Ammon's horn (tissue), 1 donor: Measurements from ENCODE around the gene MAB21L3.

Experiments
- DNase-seq: peaks from one replicate; pipeline ENCODE4 v3.0.0-alpha.2; 2016; ENCODE audit warnings: low spot score

Gene MAB21L3

GRCh38 chr1:116166011-116166571 lies 54.9 kb downstream of the MAB21L3 start:
- DNase-seq: no peak

DNA sequence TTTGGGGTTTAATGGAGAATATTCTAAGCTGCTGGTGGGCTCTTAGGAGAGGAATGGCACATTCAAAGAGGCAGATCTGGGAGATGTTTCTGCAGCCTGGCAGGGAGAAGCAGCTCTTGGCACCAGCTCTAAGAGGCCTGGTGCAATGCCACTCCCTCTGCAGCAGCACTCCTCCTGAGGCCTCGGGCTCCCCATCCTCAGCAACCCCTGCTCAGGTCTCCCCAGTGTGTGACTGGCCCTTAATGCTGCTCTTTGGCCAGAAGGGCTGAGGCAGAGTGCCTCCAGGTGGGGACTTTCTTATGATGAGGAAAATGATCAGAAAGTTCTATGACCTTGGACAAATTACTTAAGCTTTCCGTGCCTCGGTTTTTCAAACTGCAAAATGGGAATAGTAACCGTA lies 55.5 kb downstream of the MAB21L3 start:
- DNase-seq: no peak

GRCh38 chr1:116167625-116168276 lies 56.6 kb downstream of the MAB21L3 start:
- DNase-seq: no peak

DNA sequence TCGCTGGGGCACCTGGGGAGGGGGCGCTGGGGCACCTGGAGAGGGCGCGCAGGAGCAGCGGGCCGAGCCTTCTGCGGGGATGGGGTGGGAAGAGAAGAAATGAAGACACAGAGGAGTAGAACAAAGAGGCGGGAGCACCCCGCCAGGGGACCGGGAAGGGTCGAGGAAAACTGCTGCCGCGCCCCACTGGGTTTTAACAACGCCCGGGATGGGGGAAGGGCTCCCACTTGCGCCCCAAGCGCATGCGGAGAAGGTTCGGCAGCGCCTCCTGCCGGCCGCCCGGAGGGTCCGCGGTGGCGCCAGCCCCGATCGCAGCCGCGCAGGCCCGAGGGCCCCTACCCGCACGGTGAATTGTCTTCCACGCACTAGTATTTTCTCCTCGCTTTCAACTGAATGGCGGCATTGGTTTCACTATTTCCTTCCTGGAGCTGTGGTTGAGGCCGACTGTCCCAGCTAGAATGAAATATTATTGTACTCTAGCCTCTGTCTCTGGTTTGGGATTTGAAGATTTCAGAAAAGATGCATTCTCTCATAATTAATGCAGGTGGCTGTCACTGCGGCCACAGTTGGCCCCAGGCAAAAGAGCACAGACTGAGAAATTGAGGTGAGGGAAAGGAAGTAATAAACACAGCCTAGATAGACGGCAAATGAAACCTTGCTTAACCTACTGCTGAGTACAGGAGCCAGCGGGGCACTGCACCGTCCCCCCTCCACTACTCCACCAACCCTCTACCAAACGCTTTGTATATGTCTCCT lies 57.3 kb downstream of the MAB21L3 start:
- DNase-seq: peak; percentile 73

GRCh38 chr1:116169898-116170297 lies 58.7 kb downstream of the MAB21L3 start:
- DNase-seq: no peak

DNA sequence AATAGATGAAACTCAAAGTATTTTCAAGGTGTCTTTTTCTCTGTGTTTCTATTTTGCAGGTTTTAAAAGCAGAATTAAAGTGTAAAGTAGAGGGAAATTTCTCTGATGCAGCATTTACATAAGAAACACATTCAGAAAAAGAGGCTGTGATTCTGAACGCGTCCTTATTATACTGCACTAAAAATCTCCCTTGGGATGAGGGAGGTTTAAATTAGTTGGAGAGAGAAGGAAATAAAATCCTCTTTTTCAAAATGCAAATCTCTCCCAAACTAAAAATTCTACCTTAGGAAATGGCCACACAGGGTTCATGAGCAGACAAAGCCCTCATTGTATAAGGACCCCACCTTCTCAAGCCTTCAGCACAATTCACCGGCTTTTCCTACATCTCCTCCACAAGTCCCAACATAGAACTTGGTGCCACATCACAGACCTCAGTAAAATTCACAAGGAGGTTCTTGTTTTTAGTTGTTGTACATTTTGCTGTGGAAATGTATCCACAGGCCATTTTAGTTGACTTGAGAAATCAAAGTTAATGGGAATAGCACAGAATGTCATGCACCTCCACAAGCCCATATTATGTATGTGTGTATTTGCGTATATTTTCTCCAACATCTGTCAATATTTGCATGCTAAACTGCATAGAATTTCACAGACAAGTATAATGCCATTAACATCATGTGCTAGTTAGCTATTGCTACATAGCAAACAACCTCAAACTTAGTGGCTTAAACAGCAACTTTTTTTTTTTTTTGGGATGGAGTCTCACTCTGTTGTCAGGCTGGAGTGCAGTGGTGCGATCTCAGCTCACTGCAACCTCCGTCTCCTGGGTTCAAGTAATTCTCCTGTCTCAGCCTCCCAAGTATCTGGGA lies 59.8 kb downstream of the MAB21L3 start:
- DNase-seq: no peak

DNA sequence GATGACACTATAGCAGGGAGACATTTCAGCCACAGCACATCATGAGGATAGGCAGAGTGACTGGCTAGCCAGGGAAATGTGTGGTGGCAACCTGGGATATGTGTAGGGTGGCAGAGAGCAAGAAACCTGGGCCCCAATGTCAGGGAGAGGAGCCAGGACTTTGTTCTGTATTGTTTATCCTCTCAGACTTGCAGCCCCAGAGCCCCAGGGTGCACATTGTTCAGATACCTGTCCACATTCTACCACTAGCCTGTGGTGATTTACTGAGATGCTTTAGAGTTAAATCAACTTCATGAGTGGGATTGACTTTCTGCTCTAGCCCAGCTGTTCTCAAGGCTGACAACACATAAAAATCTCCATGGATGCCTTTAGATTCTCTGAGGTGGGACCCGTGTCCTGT lies 61.5 kb downstream of the MAB21L3 start:
- no peak for DNase-seq

DNA sequence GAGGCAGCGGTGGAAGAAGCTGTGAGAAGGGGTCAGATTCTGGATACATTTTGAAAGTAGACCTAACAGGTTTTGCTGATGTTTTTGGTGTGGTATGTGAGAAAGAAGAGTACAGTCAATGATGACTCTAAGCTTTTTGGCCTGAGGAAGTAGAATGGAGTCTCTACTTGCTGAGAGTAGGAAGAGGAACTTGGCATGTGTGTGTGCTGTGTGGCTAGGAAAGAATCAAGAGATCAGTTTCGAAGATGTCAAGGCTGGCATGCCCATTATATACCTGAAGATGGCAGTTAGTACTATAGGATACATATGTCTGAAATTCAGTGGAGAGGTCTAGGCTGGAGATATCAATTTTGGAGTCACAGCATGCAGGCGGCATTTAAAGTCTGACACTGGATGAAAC lies 64.4 kb downstream of the MAB21L3 start:
- no peak for DNase-seq

GRCh38 chr1:116176306-116176789 lies 65.1 kb downstream of the MAB21L3 start:
- DNase-seq: no peak

- DNase-seq: no peak
Observed at GRCh38 chr1:116177861-116178260, 66.7 kb downstream of the MAB21L3 start.

DNA sequence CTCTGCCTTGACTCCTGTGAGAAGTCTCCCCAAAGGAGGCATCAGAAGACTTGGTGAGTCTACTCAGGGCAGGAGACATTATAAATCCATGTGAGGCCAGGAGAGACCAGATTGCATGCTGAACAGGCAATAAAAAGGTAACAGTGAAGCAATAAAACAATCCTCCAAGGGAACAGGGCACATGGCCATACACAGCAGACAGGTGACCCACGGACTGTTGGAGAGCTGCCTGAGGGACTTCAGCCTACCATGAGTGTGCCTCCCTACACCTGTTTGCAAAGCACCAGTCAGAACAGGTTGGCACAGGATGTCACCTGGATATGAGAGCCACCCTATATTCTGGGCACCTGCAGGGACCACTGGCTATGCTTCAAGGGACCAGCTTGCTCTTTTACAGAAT lies 67.6 kb downstream of the MAB21L3 start:
- DNase-seq: no peak

- no peak for DNase-seq
Observed at GRCh38 chr1:116179419-116179818, 68.2 kb downstream of the MAB21L3 start.

DNA sequence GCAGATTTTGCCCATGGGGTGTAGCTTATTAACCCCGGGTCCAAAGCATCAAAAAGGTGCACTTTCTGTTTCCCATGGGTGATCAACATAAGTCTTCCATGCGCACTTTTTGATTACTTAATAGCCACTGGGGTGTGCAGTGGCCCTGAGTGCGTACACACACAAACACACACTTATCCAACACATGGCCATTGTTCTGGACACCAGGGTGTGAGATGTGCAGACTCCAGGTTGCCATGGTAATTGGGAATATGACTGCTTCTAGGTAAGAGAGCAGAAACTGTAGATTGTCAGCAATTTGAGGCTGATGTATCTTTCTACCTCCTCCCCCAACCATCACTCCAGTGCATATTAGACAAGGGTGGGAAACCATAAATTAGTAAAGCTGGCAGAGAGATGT lies 68.8 kb downstream of the MAB21L3 start:
- DNase-seq: no peak

DNA sequence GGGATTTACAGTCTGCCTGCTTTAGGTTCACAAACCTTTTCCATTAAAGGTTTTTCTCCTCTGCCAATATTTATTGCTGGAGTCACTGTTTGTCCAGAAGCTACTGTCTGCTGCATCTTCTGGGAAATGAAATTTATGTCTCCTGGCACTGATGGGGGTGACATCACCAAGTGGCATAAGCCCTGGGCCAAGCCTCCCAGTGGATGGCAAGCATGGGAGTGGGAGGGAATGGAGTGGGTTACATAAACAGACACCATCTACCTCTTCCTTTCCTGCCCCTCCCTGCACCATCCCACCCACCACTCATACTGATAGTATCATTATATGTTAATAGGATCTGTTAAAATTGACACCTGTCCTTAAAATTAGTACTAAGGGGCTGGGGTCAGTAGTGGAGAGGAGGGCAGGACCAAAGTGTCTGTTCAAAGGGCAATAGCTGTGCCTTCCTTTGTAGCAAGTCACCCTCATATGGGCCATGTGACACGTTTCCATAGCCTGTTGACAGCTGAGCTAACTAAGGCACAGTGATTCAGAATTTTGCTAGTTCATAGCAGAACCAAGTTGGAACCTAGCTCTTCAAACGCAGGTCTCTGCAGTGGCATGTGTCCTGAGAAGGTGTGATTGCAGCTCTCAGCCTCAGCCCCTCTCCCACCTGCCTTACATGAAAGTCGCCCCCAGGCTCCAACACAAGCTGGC lies 71.0 kb downstream of the MAB21L3 start:
- DNase-seq: peak; percentile 27
